SKM-1 (cell line): ENCODE data around the gene FBXL7.

Experiments
- DNase-seq: peaks from one replicate; lab custom pipeline; 2025; ENCODE audit not compliant: unreplicated experiment; lab: John Stamatoyannopoulos, UW

The FBXL7 gene

GRCh38 chr5:15575666-15576065 lies 75.7 kb downstream of the FBXL7 start:
- no peak for DNase-seq

GRCh38 chr5:15577132-15577531 lies 77.2 kb downstream of the FBXL7 start:
- no peak for DNase-seq

GRCh38 chr5:15577831-15578230 lies 77.9 kb downstream of the FBXL7 start:
- DNase-seq = no peak

GRCh38 chr5:15579193-15579990 lies 79.4 kb downstream of the FBXL7 start:
- DNase-seq = no peak

GRCh38 chr5:15584528-15584927 lies 84.5 kb downstream of the FBXL7 start:
- no peak for DNase-seq

- DNase-seq = no peak
Measured at GRCh38 chr5:15585128-15585527, 85.1 kb downstream of the FBXL7 start.

- DNase-seq = no peak
Measured at GRCh38 chr5:15585841-15586591, 86.0 kb downstream of the FBXL7 start.

- DNase-seq = no peak
Measured at GRCh38 chr5:15587916-15588315, 87.9 kb downstream of the FBXL7 start.

GRCh38 chr5:15592728-15593127 lies 92.7 kb downstream of the FBXL7 start:
- DNase-seq = no peak

GRCh38 chr5:15594977-15595568 lies 95.1 kb downstream of the FBXL7 start:
- DNase-seq = no peak

GRCh38 chr5:15595929-15596328 lies 95.9 kb downstream of the FBXL7 start:
- no peak for DNase-seq

- DNase-seq = no peak
Measured at GRCh38 chr5:15596936-15597335, 97.0 kb downstream of the FBXL7 start.

GRCh38 chr5:15597804-15598203 lies 97.8 kb downstream of the FBXL7 start:
- no peak for DNase-seq

- peak; percentile 1 for DNase-seq
Measured at GRCh38 chr5:15598294-15598902, 98.4 kb downstream of the FBXL7 start.

- no peak for DNase-seq
Measured at GRCh38 chr5:15600035-15600434, 100.1 kb downstream of the FBXL7 start.

- DNase-seq = no peak
Measured at GRCh38 chr5:15601274-15601673, 101.3 kb downstream of the FBXL7 start.

GRCh38 chr5:15601853-15602252 lies 101.9 kb downstream of the FBXL7 start:
- no peak for DNase-seq

- no peak for DNase-seq
Measured at GRCh38 chr5:15604986-15605385, 105.0 kb downstream of the FBXL7 start.

- DNase-seq = no peak
Measured at GRCh38 chr5:15606197-15606596, 106.2 kb downstream of the FBXL7 start.

GRCh38 chr5:15607076-15607475 lies 107.1 kb downstream of the FBXL7 start:
- DNase-seq = no peak

GRCh38 chr5:15609076-15609725 lies 109.2 kb downstream of the FBXL7 start:
- DNase-seq = no peak
